Fibroblast of villous mesenchyme (primary cell): Measurements from ENCODE around the gene RTP5. TPM values are rescaled to one million over a fixed set of nuclear protein-coding genes. Genes with fewer than 3 reads are reported as not detected.

ENCODE experiments used
- DNase-seq: peaks from one replicate; pipeline ENCODE4 v3.0.0-alpha.2; 2010; ENCODE audit warnings: low read depth
- H3K4me3 ChIP-seq: 2 replicates; pipeline ENCODE4 v1.5.1; 2011; ENCODE audit warnings: low read depth, mild to moderate bottlenecking, low read length
- total RNA-seq: library from RNA; depleted of rRNA; stranded (reverse); fragments of >200 nt; gene quantifications from 2 replicates; pipeline ENCODE4 v1.2.3, GENCODE V29; 2012
- TF ChIP-seq, protein P1 (sequence below): IDR thresholded peaks from 2 replicates; pipeline ENCODE4 v1.5.1; 2012; ENCODE audit warnings: low read depth, mild to moderate bottlenecking, low read length; ENCODE audit not compliant: insufficient read depth

RTP5 gene
- total RNA-seq, 1 donor = not detected

- no peak for DNase-seq
- TF ChIP-seq, protein P1, sequence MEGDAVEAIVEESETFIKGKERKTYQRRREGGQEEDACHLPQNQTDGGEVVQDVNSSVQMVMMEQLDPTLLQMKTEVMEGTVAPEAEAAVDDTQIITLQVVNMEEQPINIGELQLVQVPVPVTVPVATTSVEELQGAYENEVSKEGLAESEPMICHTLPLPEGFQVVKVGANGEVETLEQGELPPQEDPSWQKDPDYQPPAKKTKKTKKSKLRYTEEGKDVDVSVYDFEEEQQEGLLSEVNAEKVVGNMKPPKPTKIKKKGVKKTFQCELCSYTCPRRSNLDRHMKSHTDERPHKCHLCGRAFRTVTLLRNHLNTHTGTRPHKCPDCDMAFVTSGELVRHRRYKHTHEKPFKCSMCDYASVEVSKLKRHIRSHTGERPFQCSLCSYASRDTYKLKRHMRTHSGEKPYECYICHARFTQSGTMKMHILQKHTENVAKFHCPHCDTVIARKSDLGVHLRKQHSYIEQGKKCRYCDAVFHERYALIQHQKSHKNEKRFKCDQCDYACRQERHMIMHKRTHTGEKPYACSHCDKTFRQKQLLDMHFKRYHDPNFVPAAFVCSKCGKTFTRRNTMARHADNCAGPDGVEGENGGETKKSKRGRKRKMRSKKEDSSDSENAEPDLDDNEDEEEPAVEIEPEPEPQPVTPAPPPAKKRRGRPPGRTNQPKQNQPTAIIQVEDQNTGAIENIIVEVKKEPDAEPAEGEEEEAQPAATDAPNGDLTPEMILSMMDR = no peak
- H3K4me3 ChIP-seq = no peak overlapping the region
Observed at GRCh38 chr2:241841181-241842066, 28.1 kb upstream of the RTP5 start.

GRCh38 chr2:241842067-241842415, 27.5 kb upstream of the RTP5 start:
- TF ChIP-seq, protein P1 = no peak
- H3K4me3 ChIP-seq = no peak overlapping the region
- DNase-seq = no peak

- H3K4me3 ChIP-seq = no peak overlapping the region
- TF ChIP-seq, protein P1 = no peak
Observed at GRCh38 chr2:241842620-241843211, 26.8 kb upstream of the RTP5 start.

DNA sequence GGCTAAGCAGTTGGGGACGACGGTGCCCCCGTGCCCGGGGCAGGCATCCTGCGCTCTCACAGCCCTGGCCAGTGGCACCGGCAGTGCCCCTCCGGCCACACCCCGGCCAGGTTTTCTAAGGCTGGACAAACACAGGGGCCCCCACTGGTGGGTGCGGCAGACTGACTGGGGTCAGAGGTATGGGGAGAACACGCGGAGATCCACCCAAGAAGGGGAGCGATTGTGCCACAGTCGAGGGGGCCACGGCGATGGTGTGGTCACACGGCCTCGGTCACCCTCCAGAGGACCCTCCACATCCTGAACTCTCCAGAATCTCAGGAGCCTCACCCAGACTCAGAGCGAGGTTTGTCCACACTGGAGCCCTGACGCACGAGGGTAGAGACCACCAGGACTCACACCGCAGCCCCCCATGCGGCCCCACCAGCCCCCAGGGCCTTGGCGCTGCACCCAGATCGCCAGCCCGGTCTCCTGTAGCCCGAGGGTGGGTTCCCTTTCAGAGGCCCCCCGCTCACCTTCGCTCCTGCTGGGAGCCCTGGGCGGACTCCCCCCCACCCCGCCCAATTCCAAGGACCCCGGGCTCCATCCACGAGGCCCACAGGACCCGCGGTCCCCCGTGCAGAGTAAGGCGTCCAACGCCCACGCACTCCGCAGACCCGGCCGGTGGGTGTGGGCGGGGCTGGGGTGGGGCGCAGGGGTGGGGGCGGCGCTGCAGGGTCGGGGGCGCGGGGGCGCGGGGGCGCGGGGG, 26.0 kb upstream of the RTP5 start:
- no peak for DNase-seq
- H3K4me3 ChIP-seq = no peak overlapping the region
- TF ChIP-seq, protein P1 = no peak

More at GRCh38 chr2:241842620-241843211, 26.8 kb upstream of the RTP5 start:
- peak; percentile 14 for DNase-seq

DNA sequence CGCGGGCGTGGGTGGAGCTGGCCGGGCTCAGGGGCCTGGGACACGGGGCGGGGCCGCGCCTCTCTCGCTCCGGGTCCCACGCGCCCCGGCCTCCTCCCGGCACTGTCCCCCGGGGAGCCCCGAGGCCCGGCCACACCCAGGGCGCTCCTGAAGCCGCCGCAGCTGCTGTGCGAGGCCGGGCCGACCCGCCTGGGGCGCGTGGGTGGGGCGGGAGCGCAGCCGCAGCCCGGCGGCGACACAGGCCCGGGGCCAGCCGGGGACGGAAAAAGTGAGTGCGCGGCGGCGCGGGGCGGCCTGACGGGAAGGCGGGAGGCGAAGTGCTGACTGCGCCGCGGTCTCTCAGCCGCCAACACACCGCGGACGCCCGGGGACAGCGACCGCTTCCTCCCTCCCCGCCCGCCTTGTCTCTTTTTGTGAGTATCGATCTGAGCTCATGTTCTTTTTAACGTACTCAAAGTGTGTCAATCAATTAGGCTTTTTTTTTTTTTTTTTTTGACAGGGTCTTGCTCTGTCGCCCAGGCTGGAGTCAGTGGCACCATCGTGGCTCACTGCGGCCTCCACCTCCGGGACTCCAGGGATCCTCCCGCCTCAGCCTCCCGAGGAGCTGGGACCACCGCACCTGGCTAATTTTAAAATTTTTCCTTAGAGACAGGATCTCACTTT, 25.3 kb upstream of the RTP5 start:
- DNase-seq = peak; percentile 51
- peak overlapping the region; percentile 43 for H3K4me3 ChIP-seq
- TF ChIP-seq, protein P1 = no peak

DNA sequence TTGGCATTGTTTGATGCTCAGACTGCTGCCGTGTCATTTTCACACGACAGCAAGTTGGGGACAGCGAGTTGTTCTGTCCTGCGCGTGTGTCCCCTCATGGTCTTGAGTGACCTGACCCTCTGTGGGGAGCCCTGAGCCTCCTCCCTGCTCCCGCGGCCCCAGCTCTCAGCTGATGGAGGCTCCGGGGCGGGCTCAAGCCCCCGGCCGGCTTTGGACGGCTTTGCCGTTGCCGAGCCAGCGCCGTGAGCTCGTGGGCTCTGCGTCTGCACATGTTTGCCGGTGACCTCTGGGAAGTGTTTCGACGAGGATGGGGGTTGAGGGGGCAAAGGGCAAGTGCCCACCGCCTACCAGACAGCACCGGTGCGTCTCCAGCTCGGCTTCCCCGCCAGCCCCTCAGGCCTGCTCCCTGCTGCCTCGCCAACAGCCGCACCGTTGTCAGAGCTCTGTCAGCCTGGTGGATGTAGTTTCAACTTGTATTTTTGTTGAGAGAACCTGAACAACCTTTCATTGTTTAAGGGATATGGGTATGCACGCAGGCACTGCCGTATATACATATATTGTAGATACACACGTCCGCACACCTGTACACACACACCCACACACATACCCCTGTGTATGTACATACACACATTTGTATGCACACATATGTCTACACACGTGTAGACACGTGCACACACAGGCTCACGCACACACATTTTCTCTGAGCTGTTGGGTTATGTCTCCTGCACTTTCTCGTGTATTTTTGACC, 24.5 kb upstream of the RTP5 start:
- no peak for DNase-seq
- H3K4me3 ChIP-seq = no peak overlapping the region
- TF ChIP-seq, protein P1 = no peak
